ENCODE data around the gene MAD1L1.
"Not testable (repeated sequence)": the region's sequence is repeated elsewhere in the genome, so short reads cannot be mapped to it uniquely, and the experiment has no call there.

The MAD1L1 gene

GRCh38 chr7:2232766-2233520, at the start of gene MAD1L1:
Gene MAD1L1, minus strand, starts transcription at chr7:2232945. Its CDS starts 2,812 bp downstream, at chr7:2230133.
- FAIRE-seq = no peak

GRCh38 chr7:2282185-2282751, 49.5 kb upstream of the MAD1L1 start:
- FAIRE-seq = no peak

GRCh38 chr7:2281541-2281940, 48.8 kb upstream of the MAD1L1 start:
- peak; percentile 71 for FAIRE-seq

GRCh38 chr7:2280424-2280823, 47.7 kb upstream of the MAD1L1 start:
- peak; percentile 82 for FAIRE-seq

GRCh38 chr7:2279896-2280295, 47.2 kb upstream of the MAD1L1 start:
- FAIRE-seq = peak; percentile 81

GRCh38 chr7:2278026-2278425, 45.3 kb upstream of the MAD1L1 start:
- FAIRE-seq = no peak

GRCh38 chr7:2276107-2276506, 43.4 kb upstream of the MAD1L1 start:
- no peak for FAIRE-seq

- no peak for FAIRE-seq
Observed at GRCh38 chr7:2275101-2275500, 42.4 kb upstream of the MAD1L1 start.

GRCh38 chr7:2274666-2275065, 41.9 kb upstream of the MAD1L1 start:
- no peak for FAIRE-seq

- no peak for FAIRE-seq
Observed at GRCh38 chr7:2273866-2274265, 41.1 kb upstream of the MAD1L1 start.

- FAIRE-seq = no peak
Observed at GRCh38 chr7:2272031-2272430, 39.3 kb upstream of the MAD1L1 start.

GRCh38 chr7:2271273-2272026, 38.7 kb upstream of the MAD1L1 start:
- no peak for FAIRE-seq

GRCh38 chr7:2270495-2270894, 37.8 kb upstream of the MAD1L1 start:
- no peak for FAIRE-seq

- FAIRE-seq = no peak
Observed at GRCh38 chr7:2269991-2270460, 37.3 kb upstream of the MAD1L1 start.

GRCh38 chr7:2269089-2269990, 36.6 kb upstream of the MAD1L1 start:
- not testable (repeated sequence) for FAIRE-seq

GRCh38 chr7:2266911-2267310, 34.2 kb upstream of the MAD1L1 start:
- no peak for FAIRE-seq

- no peak for FAIRE-seq
Observed at GRCh38 chr7:2264158-2264557, 31.4 kb upstream of the MAD1L1 start.

- FAIRE-seq = no peak
Observed at GRCh38 chr7:2263176-2263575, 30.4 kb upstream of the MAD1L1 start.

GRCh38 chr7:2261611-2262010, 28.9 kb upstream of the MAD1L1 start:
- no peak for FAIRE-seq

GRCh38 chr7:2260820-2261219, 28.1 kb upstream of the MAD1L1 start:
- no peak for FAIRE-seq

GRCh38 chr7:2259480-2259879, 26.7 kb upstream of the MAD1L1 start:
- no peak for FAIRE-seq

- no peak for FAIRE-seq
Observed at GRCh38 chr7:2258661-2259365, 26.1 kb upstream of the MAD1L1 start.

Data from endometrium (tissue), 2 donors.